SU-DHL-6 (cell line): ENCODE measurements around the gene NELFB.

Experiments used
- H2AFZ ChIP-seq: fragments of 200-600 bp; sonication (generic); 2 replicates; pipeline ENCODE4 v1.6.1; 2014; ENCODE audit warnings: low read depth, mild to moderate bottlenecking, moderate library complexity, mixed read lengths, antibody characterized with exemption, low read length; ENCODE audit not compliant: severe bottlenecking
- H3F3A ChIP-seq: fragments of 200-600 bp; shearing (Covaris generic); 2 replicates; pipeline ENCODE4 v1.6.0; 2016; ENCODE audit warnings: antibody characterized with exemption, mild to moderate bottlenecking; ENCODE audit not compliant: insufficient read depth
- H3K27ac ChIP-seq: fragments of 200-600 bp; sonication (generic); 2 replicates; pipeline ENCODE4 v1.5.1; 2016; ENCODE audit warnings: low read depth, mild to moderate bottlenecking, low read length, moderate library complexity, mixed read lengths
- H3K27me3 ChIP-seq: fragments of 200-600 bp; sonication (generic), shearing (Covaris generic); 2 replicates; pipeline ENCODE4 v1.6.0; 2014; ENCODE audit warnings: mild to moderate bottlenecking, low read length
- H3K36me3 ChIP-seq: fragments of 200-600 bp; sonication (generic); 2 replicates; pipeline ENCODE4 v1.6.1; 2014; ENCODE audit warnings: mild to moderate bottlenecking, low read length, mixed read lengths
- H3K4me2 ChIP-seq: fragments of 300-600, 200-600 bp; shearing (Covaris generic), sonication (generic); 2 replicates; pipeline ENCODE4 v1.6.0; 2014; ENCODE audit warnings: low read length, low read depth, mild to moderate bottlenecking; ENCODE audit not compliant: poor library complexity, severe bottlenecking
- H3K4me3 ChIP-seq: fragments of 200-600 bp; sonication (generic); 2 replicates; pipeline ENCODE4 v1.5.1; 2014; ENCODE audit warnings: antibody characterized with exemption, low read length, mild to moderate bottlenecking, mixed read lengths; ENCODE audit not compliant: insufficient read depth, poor library complexity, severe bottlenecking
- H3K79me2 ChIP-seq: fragments of 200-600 bp; sonication (generic); 2 replicates; pipeline ENCODE4 v1.6.1; 2014; ENCODE audit warnings: mild to moderate bottlenecking, low read length, moderate library complexity; ENCODE audit not compliant: insufficient read depth
- H3K9ac ChIP-seq: fragments of 200-600 bp; sonication (generic); 2 replicates; pipeline ENCODE4 v1.7.0; 2014; ENCODE audit warnings: mild to moderate bottlenecking, low read length
- H3K9me2 ChIP-seq: fragments of 200-600 bp; sonication (generic); replicated peaks from 2 replicates; pipeline ENCODE4 v1.6.1; 2014; ENCODE audit warnings: low read length; ENCODE audit not compliant: insufficient read depth
- H3K9me3 ChIP-seq: fragments of 200-600 bp; sonication (generic); 2 replicates; pipeline ENCODE4 v1.6.1; 2014; ENCODE audit warnings: low read length, mixed read lengths; ENCODE audit not compliant: insufficient read depth
- H4K20me1 ChIP-seq: fragments of 200-600 bp; sonication (generic); 2 replicates; pipeline ENCODE4 v1.6.1; 2014; ENCODE audit warnings: low read depth, mild to moderate bottlenecking, antibody characterized with exemption, low read length, moderate library complexity, mixed read lengths
- CTCF ChIP-seq: fragments of 200-600 bp; sonication (generic); IDR thresholded peaks from one replicate; pipeline ENCODE4 v1.5.1; 2017; ENCODE audit warnings: antibody characterized with exemption, mild to moderate bottlenecking, low read length, moderate library complexity; ENCODE audit not compliant: insufficient read depth, poor library complexity, severe bottlenecking
- EZH2phosphoT487 ChIP-seq: fragments of 200-600 bp; sonication (generic), shearing (Covaris generic); conservative IDR thresholded peaks from 2 replicates; pipeline ENCODE4 v1.6.1; 2018; ENCODE audit warnings: mild to moderate bottlenecking, antibody characterized with exemption, low read length, moderate library complexity, mixed read lengths

The NELFB gene

GRCh38 chr9:137220317-137221094 lies 34.6 kb upstream of the NELFB start:
- Histone ChIP-seq H3K4me3 (no peak overlapping the region), H3K27me3 (no peaks in the 10 kb centered on the region), H3K36me3 (no peaks in the 10 kb centered on the region), H3K79me2 (no peaks in the 10 kb centered on the region), H3K9ac (no peak overlapping the region), H3K27ac (no peak overlapping the region), H2AFZ (no peak overlapping the region), H3F3A (no peaks in the 10 kb centered on the region), H3K4me2 (no peak overlapping the region), H3K9me2 (no peaks in the 10 kb centered on the region), H4K20me1 (no peaks in the 10 kb centered on the region), H3K9me3 (no peaks in the 10 kb centered on the region)
- TF ChIP-seq CTCF, result no peak
- TF ChIP-seq EZH2phosphoT487, result no peak

GRCh38 chr9:137221095-137221505 lies 34.0 kb upstream of the NELFB start:
- Histone ChIP-seq H3K9me3 (no peaks in the 10 kb centered on the region), H3K36me3 (no peaks in the 10 kb centered on the region), H3K79me2 (no peaks in the 10 kb centered on the region), H3K9ac (no peak overlapping the region), H2AFZ (no peak overlapping the region), H3K4me2 (no peak overlapping the region), H3K27ac (no peak overlapping the region), H3F3A (no peaks in the 10 kb centered on the region), H3K4me3 (no peak overlapping the region), H3K27me3 (no peaks in the 10 kb centered on the region), H3K9me2 (no peaks in the 10 kb centered on the region), H4K20me1 (no peaks in the 10 kb centered on the region)
- TF ChIP-seq CTCF, result no peak
- TF ChIP-seq EZH2phosphoT487, result no peak

GRCh38 chr9:137221506-137222111 lies 33.5 kb upstream of the NELFB start:
- H3K9me2 ChIP-seq, result no peaks in the 10 kb centered on the region
- H4K20me1 ChIP-seq, result no peaks in the 10 kb centered on the region
- H3K9ac ChIP-seq, result no peak overlapping the region
- H3K9me3 ChIP-seq, result no peaks in the 10 kb centered on the region
- no peaks in the 10 kb centered on the region for H3K27me3 ChIP-seq
- H3F3A ChIP-seq, result no peaks in the 10 kb centered on the region
- TF ChIP-seq CTCF (no peak), EZH2phosphoT487 (no peak)
- H3K4me3 ChIP-seq, result peak overlapping the region; percentile 26
- H3K4me2 ChIP-seq, result peak overlapping the region; percentile 43
- no peaks in the 10 kb centered on the region for H3K36me3 ChIP-seq
- H2AFZ ChIP-seq, result no peak overlapping the region
- H3K27ac ChIP-seq, result no peak overlapping the region
- H3K79me2 ChIP-seq, result no peaks in the 10 kb centered on the region
